HT-29 (cell line): ENCODE measurements around the gene LRRC63. TPM values are rescaled to one million over a fixed set of nuclear protein-coding genes. Genes with fewer than 3 reads are reported as not detected.
A peak's percentile ranks its signal among the peaks of the same experiment; 100 is the strongest.
"Not testable (repeated sequence)": the region's sequence is repeated elsewhere in the genome, so short reads cannot be mapped to it uniquely, and the experiment has no call there.

ENCODE experiments used
- DNase-seq: peaks from one replicate; pipeline ENCODE4 v3.0.0-alpha.2; 2015; ENCODE audit warnings: low spot score
- total RNA-seq: library from RNA; depleted of rRNA; stranded (reverse); fragments of >200 nt; shearing (Covaris generic); gene quantifications from 2 replicates; pipeline ENCODE4 v1.2.3, GENCODE V29; 2014

Gene LRRC63
- total RNA-seq, 1 experiment from 2014 or later: not detected

DNA sequence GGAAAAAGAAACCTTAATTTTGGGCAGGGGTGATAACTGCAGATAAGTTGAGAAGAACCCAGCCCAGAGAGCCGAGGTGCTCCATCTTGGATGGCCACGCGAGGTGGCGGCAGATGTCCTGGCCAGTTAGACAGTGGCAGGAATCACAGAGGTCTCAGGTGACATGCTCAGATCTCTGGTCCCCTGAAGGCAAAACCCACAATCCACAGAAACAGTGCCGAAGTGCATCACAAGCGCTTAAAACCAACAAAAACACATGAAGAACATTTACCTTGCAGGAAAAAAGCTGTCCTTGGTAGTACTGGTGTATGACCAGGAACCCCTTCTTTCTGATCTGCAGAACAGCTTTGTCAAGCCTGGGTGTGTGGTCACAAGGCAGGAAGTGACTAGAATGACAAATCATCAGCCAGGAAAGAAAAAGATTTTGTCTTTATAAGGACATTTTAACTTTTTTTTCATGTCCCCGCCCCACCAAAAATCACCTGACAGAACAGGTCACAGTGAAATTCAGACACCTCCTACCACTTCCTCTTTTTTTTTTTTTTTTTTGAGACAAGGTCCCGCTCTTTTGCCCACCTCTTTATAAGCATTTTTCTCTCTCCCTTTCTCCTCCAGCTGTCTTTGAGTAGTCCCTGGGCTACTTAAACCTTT, 29.8 kb upstream of the LRRC63 start, which contains the start of gene LCP1:
Gene LCP1 (minus strand): TSS at position 338 of the 651 bp plus-strand sequence. CDS start 22,515 bp downstream, outside the sequence.
- DNase-seq: no peak

DNA sequence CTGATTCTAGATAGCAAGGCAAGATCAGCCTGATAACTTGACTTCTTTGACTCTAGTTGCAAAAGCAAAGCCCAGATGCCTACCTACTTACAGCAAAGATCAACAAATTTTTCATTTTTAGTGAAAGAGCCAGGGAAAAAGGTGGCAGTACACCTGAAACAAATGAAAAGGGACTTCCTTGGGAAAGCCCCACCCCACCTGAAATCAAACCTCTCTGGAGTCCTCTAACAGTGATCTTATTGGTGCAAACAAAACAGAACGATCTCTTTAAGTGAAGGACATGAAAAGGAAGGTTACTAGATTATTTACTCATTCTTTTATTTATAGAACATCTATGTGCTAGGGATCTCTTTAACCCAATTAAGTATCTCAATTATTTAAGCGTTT, 29.2 kb upstream of the LRRC63 start:
- DNase-seq: no peak

DNA sequence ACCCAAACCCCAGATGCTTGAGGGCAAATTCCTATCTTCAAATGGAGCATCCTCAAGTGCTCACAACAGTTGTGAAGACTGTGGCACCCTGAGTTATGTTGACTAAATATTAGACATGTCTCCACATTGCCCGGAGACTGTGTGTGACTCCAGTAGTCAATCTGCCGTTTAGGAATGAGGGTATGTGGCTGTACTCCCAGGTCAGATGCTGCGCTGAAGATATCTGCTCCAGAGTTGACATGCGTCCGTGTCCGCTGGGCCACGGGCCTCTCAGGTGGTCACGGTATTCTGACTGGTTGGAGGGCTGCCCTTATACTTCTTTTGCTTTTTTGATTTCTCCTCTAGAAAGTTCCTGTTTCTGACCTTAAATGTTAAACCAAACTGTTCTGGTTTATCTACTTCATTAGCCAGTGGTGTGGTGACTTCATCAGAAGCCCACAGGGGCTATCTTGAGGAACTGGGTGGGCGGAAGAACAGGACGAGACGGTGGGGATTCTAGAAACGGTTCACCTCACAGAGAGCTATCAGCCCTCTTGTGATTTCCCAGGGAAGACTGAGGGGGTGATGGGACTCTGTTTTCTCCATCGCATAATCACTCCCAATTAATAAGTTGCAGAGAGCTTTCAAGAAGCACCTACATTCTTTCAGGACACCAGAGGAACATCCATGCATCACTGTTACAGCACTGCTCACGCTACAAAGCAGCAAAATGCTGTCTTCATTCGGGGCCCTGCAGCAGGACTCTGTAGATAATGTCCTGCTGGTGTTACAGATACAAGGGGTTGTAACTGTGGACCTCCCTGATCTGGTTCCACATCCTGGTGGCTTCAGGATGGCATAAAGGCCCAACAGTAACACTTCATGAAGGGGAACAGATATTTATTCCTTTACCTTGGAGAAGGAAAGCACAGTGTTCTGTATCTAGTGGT, 28.4 kb upstream of the LRRC63 start:
- DNase-seq: no peak

DNA sequence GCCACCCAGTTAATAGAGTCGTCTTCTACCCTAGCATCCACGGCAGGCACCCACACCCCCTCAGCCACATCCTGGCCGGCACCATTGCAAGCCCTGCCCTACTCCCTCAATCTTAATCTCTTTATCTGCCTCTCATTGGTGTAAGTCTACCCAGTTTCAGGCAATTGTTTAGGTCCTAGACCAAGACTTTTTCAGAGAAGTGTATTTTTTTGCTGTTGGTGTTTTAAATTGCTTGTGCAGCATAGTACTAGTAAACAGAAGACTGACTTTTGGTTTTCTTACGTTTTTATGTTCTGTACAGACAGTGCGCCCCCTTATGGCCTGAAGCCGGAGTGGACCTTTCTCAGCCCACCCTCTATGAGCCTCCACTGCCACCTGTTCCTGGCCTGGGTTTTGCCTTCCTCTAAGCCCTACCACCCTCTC, 27.4 kb upstream of the LRRC63 start:
- DNase-seq: peak; percentile 42

DNA sequence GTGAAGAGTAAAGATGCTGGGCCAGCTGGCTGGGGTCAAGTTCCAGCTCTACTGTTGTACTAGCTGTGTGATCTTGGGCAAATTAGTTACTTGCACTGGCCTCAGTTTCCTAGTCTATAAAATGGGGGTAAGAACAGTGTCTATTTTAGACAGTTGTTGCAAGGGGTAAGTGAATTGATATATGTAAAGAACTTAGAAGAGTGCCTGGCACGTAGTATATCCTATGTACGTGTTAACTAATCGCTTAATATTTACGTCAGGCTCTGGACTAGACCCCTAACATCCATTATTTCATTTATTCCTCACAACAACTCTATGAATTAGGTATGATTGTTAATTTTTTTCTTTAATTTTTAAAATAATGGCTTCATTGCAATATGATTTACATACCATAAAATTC, 26.1 kb upstream of the LRRC63 start:
- DNase-seq: no peak

DNA sequence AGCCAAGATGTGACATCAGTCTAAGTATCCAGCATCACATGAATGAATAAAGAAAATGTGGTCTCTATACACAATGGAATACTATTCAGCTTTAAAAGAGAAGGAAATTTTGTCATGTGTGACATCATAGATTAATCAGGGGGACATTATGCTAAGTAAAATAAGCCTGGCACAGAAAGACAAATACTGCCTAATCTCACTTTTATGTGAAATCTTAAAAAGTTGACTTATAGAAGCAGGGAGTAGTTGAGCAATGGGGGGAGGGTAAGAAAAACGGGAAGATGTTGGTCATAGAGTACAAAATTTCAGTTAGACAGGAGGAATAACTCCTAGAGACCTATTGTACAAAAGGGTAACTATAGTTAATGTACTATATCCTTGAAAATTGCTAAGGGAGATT, 19.3 kb upstream of the LRRC63 start:
- DNase-seq: no peak

DNA sequence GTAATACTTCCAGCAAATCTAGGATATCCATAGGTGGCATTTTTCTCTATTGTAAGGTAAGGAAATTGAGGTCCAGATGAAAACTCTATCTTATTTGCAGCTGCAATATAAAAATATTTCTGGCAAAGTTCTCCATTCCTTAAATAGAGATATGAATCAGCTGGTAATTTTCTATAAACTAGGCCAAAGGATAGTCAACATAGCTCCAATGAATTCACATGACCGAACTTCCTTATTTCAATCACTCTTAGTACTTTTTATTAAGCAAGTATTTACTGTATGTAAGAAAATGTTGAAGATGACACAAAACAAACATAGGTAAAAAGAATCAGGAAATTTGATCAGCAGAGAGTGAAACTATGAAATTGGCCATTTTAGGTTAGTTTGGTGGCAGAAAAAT, 16.7 kb upstream of the LRRC63 start:
- DNase-seq: no peak

DNA sequence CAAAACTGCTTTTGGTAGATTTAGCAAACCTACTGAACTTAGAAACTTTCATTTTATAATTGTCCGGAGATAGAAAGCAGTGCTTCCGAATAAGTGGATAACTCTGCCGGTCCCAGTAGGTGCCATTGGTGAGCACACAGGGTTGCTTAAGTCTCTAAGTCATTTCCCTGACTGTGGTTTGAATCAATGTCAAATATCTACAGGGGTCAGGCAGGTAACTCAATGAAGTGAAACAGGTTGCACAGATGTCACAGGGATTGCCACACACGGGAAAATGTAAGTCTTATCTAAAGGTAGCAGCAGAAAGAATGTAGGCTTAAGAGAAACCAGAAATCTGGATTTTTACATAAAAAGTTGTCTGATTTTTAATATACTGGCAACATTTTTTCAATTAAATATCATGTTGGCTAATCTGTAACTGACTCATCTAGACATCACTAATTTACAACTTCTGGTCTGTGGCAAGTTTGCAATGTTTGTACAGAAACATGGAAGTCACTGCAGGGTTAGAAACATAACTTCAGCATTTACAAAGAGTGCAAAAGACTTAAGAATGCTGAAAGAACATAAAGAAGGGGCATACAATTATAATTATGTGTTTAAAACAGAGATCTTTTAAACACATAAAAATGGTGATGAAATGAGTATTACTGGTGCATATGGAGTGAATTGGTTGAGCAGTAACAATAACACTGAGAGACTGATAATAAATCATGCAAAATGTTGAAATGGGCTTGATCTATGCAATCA, 14.3 kb upstream of the LRRC63 start:
- DNase-seq: no peak

DNA sequence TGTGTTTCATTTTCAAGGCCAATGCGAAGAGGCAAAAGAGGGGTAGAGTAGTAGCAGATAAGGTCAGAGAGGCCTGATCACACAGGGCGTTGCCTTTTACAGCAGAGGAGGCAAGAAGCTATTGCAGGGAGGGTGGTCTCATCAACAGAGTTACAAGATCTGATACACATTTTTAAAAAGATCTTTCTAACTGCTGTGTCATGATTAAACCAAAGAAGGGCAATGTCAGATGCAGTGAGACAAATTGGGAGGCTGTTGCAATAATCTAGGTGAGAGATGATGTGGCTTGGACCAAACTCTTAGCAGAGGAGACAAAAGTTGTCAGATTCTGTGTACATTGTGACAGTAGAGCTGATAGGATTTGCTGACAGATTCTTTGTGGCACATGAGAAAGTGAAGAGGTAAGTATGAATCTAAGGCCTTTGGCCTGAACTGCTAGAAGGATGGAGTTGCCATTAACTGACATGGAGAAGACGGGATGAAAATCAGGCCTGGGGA, 13.0 kb upstream of the LRRC63 start:
- DNase-seq: no peak

DNA sequence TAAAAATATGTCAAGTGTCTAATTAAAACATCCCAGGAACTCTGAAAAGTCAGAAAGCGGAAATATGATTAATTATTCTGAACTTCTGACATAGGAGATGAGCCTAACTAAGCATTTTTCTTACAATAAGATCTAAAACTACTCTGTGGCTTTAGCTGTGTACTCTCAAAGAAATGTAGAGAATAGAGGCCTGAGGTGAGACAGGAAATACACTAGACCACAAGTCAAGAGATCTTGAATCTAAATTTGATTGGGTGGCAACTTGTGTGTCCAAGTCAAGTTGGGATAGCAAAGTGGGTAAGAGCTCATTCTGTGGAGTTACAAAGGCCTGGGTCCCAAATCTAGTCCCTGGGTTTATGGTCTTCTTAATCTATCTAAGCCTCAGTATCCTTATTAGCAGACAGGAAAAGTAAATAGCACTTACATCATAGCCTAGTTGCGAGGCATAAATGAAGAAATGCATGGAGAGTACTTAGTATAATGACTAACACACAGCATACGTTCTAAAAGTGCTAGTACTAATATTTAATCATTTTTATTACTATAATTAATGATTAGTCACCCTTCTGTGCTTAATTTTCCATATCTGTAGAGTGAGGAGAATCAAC, 9.4 kb upstream of the LRRC63 start:
- no peak for DNase-seq

DNA sequence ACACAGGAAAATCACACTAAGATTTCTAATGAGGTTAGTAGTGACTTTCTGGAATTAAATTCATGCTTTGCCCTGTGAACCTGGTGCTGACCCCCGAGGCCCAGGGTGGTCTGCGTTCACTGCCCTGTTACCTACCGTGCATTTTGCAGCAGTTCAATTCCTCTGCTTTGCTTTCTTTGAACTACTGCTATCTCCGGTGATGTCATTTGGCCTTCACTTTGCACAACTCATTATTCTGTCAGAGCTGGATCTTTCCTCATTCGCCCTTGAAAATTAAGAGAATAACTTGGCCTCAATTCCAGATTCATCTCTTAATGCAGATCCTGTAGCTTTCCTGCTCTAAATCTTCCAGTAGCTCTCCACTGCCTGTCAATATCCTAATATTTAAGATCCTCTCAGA, 8.8 kb upstream of the LRRC63 start:
- no peak for DNase-seq

DNA sequence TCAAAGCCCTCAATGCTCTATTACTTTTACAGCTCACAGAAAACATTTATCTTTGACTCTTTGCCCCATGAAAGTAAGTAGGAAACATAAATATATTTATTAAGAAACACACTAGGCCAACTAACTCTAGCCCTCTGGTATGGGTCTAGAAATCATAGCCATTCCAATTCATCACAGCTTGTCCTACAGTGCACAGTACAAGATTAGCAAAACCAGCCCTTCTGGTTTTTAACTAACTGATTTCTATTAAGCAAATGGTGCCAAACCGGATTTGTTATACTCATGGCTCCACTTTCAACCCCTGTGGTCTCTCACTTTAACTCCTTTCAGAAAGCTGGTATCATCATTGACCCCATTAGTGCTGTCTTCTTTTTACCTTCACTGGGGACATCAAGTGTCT, 5.6 kb upstream of the LRRC63 start:
- no peak for DNase-seq

DNA sequence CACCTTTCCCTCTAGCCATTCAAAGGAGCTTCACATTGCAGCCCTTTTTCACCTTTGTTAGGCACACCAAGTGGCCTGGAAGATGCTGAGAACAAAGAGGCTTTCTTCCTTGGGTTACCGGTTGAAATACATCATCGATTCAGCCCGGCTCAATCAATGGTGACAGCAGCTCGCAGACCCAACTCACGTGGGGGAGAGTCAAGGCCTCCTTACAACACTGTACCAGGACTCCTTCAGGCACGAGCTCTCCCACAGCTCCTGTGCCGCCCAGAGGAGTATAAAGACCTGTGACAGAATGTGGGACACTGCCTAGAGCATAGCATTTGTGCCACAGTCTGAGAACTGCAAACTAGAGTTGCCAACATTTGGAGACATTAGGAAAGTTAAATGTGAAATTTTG, 3.9 kb upstream of the LRRC63 start:
- DNase-seq: no peak

DNA sequence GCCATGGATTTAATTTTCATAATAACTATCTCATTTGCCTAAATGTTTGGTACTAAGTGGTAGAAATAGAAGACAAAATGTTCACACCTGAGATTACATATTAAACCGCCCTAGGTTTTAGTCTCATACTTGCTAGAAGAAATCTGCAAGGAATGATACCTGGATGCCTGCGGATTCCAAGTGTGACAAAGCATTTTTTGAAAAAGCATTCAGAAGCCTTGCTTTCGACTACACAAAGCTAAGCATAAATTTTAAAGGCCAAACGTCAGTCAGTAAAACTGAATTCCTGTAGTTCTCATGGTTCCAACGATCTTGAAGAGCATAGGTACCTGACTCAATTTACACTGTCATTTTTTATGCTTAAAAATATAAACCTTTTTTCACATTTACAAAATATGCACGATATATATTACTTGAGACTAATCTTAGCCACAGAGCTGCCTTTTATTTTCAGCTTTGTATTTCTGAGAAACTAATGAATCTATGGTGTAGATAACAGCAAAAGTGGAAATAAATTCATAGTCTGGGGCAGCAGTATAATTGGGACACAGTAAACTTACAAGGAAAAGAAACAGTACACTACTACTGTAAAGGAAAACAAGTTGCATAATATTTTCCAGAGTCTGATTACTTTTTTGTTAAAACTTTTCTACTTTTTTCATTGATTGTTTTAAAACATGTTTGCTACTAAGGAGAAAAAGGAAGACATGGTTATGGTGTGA, 1.2 kb upstream of the LRRC63 start:
- DNase-seq: no peak

DNA sequence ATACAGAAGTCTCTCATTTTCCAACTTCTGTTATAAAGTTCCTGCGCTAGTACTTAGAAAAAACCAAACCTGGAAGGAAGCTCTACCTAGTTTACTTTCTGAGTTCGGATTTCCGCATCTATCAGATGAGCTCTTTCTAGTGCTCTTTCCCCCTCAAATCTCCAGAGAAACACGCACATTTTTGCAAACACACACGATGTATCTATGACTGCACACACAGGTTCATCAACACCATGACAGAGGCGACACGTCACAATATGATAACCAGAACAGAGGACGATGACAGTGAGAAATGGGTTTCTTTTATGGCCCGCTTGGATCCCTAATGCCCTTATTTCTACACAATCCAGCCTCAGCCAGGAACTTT, 629 bp upstream of the LRRC63 start:
- no peak for DNase-seq

DNA sequence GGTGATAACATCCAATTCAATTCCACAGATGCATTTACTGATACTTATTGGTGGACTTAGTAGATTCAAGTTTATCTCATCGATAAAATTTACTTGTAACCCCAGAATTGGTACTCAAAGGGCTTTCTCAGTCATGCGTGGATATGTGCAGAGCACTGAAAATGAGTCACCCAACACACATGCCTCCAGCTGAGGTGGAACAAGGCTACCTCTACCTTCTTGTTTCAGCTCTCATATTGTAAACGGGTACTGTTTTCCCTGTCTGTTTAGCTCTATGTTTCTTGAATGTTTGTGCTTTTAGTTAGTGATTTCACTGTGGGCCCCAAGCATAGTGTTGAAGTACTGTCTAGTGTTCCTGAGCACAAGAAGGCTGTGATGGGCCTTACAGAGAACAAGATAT, 1.5 kb downstream of the LRRC63 start:
- no peak for DNase-seq

DNA sequence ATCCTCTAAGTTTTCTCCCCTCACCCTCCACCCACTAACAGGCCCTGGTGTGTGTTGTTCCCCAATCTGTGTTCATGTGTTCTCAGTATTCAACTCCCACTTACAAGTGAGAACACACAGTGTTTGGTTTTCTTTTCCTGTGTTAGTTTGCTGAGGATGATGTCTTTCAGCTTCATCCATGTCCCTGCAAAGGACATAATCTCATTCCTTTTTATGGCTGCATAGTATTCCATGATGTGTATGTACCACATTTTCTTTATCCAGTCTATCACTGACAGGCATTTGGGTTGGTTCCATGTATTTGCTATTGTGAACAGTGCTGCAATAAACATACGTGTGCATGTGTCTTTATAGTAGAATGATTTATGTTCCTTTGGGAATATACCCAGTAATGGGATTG, 3.0 kb downstream of the LRRC63 start:
- DNase-seq: not testable (repeated sequence)

DNA sequence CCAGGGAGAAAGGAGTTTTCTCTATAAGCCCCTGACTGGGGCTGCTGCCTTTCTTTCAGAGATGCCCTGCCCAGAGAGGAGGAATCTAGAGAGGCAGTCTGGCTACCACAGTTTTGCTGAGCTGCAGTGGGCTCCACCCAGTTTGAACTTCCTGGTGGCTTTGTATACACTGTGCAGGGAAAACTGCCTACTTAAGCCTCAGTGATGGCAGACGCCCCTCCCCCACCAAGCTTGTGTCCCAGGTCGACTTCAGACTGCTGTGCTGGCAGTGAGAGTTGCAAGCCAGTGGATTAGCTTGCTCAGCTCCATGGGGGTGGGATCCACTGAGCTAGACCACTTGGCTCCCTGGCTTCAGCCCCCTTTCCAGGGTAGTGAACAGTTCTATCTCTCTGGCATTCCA, 8.5 kb downstream of the LRRC63 start:
- peak; percentile 65 for DNase-seq

DNA sequence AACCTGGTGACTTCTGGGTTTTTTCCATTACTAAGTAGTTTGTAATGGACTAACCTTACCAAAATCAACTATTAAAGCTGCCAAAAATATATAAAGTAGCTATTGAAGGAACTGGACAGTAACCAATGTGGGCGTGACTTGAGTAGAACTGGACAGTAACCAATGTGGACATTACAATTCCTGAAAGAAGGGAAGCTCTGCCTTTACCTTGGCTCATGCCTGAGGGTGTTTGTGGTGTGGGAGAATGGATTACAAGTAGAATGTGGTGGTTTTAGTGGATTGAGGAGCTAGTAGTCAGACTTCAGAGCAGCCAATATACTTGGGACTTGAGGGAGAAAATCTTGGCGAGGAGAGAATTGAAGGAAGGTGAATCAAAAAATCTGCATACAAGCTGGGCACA, 17.5 kb downstream of the LRRC63 start:
- no peak for DNase-seq

DNA sequence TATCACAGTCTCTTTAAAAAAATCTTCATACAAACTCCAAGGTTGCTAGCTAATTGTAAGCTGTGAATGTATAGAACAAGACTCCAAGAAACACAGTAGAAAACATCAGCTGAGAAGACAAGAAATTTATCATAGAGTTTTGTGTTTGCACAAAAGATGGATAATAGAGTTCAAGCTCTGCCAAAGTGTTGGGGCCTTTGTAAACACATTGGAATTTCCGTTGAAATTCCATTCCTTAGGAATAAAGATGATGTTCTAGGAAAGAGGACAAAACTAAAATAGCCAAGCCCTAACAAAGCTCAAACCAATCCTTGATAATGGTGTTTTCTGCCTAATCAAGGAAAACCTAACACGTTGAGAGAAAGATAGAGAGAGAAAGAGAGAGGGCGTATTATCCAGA, 20.6 kb downstream of the LRRC63 start:
- DNase-seq: no peak

DNA sequence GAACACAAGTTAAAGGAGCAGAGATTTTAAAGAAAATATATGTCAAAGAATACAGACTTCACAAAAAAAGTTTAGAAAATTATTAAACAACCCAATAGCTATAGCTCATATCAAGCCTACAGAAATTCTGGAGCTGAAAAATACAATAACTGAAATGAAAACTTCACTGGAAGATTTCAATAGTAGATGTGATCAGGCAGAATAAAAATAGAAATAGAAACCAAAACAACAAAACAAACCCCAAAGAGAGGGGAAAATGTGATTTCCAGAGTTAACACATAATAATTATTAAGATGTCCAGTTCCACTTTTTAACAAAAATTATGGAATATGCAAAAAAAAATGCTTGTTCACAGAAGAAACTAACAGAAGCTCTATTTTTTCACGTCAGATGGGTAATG, 23.6 kb downstream of the LRRC63 start:
- no peak for DNase-seq
